Measurements from ENCODE around the gene ZFPM1. TPM values are rescaled to one million over a fixed set of nuclear protein-coding genes. Genes with fewer than 3 reads are reported as not detected.

The ZFPM1 gene
- total RNA-seq, 1 donor from 2014 or later, result 5.7 TPM

- Mint-ChIP-seq H3K4me3 (ENCODE audit: unreplicated experiment) (no peak overlapping the region), H3K27me3 (ENCODE audit: unreplicated experiment) (no peaks in the 10 kb centered on the region)
Measured at GRCh38 chr16:88479793-88480760, 27.0 kb downstream of the ZFPM1 start.

GRCh38 chr16:88480829-88481228 lies 27.7 kb downstream of the ZFPM1 start:
- no peaks in the 10 kb centered on the region for H3K36me3 Mint-ChIP-seq (ENCODE audit: unreplicated experiment)
- H3K9me3 Mint-ChIP-seq (ENCODE audit: unreplicated experiment), result no peaks in the 10 kb centered on the region
- H3K4me1 Mint-ChIP-seq (ENCODE audit: unreplicated experiment), result peaks cover 8% of the 10 kb centered on the region
- TF ChIP-seq CTCF (IDR thresholded peaks at IDR 0.05), result no peak
- H3K27ac Mint-ChIP-seq (ENCODE audit: unreplicated experiment), result no peak overlapping the region
- no peak overlapping the region for H3K4me3 Mint-ChIP-seq (ENCODE audit: unreplicated experiment)
- DNase-seq (ENCODE audit: extremely low spot score, unreplicated experiment), result no peak
- H3K27me3 Mint-ChIP-seq (ENCODE audit: unreplicated experiment), result no peaks in the 10 kb centered on the region

More at GRCh38 chr16:88479793-88480760, 27.0 kb downstream of the ZFPM1 start:
- H3K27ac Mint-ChIP-seq (ENCODE audit: unreplicated experiment), result no peak overlapping the region
- TF ChIP-seq CTCF (IDR thresholded peaks at IDR 0.05), result no peak
- H3K4me1 Mint-ChIP-seq (ENCODE audit: unreplicated experiment), result peaks cover 8% of the 10 kb centered on the region
- H3K36me3 Mint-ChIP-seq (ENCODE audit: unreplicated experiment), result no peaks in the 10 kb centered on the region
- DNase-seq (ENCODE audit: extremely low spot score, unreplicated experiment), result no peak
- H3K9me3 Mint-ChIP-seq (ENCODE audit: unreplicated experiment), result no peaks in the 10 kb centered on the region

- Mint-ChIP-seq H3K27me3 (ENCODE audit: unreplicated experiment) (no peaks in the 10 kb centered on the region), H3K36me3 (ENCODE audit: unreplicated experiment) (no peaks in the 10 kb centered on the region), H3K4me1 (ENCODE audit: unreplicated experiment) (peaks cover 8% of the 10 kb centered on the region), H3K27ac (ENCODE audit: unreplicated experiment) (no peak overlapping the region), H3K4me3 (ENCODE audit: unreplicated experiment) (no peak overlapping the region), H3K9me3 (ENCODE audit: unreplicated experiment) (no peaks in the 10 kb centered on the region)
- no peak for DNase-seq (ENCODE audit: extremely low spot score, unreplicated experiment)
- TF ChIP-seq CTCF (IDR thresholded peaks at IDR 0.05), result no peak
Measured at GRCh38 chr16:88481851-88482250, 28.8 kb downstream of the ZFPM1 start.

- H3K27ac Mint-ChIP-seq (ENCODE audit: unreplicated experiment), result no peak overlapping the region
- no peaks in the 10 kb centered on the region for H3K27me3 Mint-ChIP-seq (ENCODE audit: unreplicated experiment)
- H3K36me3 Mint-ChIP-seq (ENCODE audit: unreplicated experiment), result no peaks in the 10 kb centered on the region
- H3K4me3 Mint-ChIP-seq (ENCODE audit: unreplicated experiment), result no peak overlapping the region
- H3K9me3 Mint-ChIP-seq (ENCODE audit: unreplicated experiment), result no peaks in the 10 kb centered on the region
- H3K4me1 Mint-ChIP-seq (ENCODE audit: unreplicated experiment), result peaks cover 3% of the 10 kb centered on the region
- no peak for DNase-seq (ENCODE audit: extremely low spot score, unreplicated experiment)
- no peak for TF ChIP-seq CTCF (IDR thresholded peaks at IDR 0.05)
Measured at GRCh38 chr16:88482630-88483391, 29.7 kb downstream of the ZFPM1 start.

- TF ChIP-seq CTCF (IDR thresholded peaks at IDR 0.05), result no peak
- DNase-seq (ENCODE audit: extremely low spot score, unreplicated experiment), result no peak
- no peaks in the 10 kb centered on the region for H3K36me3 Mint-ChIP-seq (ENCODE audit: unreplicated experiment)
- peaks cover 2% of the 10 kb centered on the region for H3K4me1 Mint-ChIP-seq (ENCODE audit: unreplicated experiment)
- H3K27me3 Mint-ChIP-seq (ENCODE audit: unreplicated experiment), result no peaks in the 10 kb centered on the region
- H3K27ac Mint-ChIP-seq (ENCODE audit: unreplicated experiment), result no peak overlapping the region
- no peaks in the 10 kb centered on the region for H3K9me3 Mint-ChIP-seq (ENCODE audit: unreplicated experiment)
- H3K4me3 Mint-ChIP-seq (ENCODE audit: unreplicated experiment), result no peak overlapping the region
Measured at GRCh38 chr16:88483392-88483641, 30.2 kb downstream of the ZFPM1 start.

Data from osteocyte (in vitro differentiated cells).